Caco-2 (cell line): ENCODE results near the gene NOP53. TPM values are rescaled to one million over a fixed set of nuclear protein-coding genes. Genes with fewer than 3 reads are reported as not detected.
A peak's percentile ranks its signal among the peaks of the same experiment; 100 is the strongest.

Experiments
- BruUV-seq: library from RNA; stranded (reverse); fragments of 400-500 nt; replicated peaks from 2 replicates; lab custom pipeline; 2021; lab: Mats Ljungman, UMichigan
- CTCF ChIA-PET: fragments of 300-600 bp; sonication (Branson Sonifier 250); formaldehyde crosslinking; loops from one replicate; lab custom pipeline; 2022; ENCODE audit warnings: antibody characterized with exemption; lab: Charles Lee
- POLR2A ChIA-PET: fragments of 300-600 bp; sonication (Branson Sonifier 250); formaldehyde crosslinking; loops from one replicate; lab custom pipeline; 2022; ENCODE audit warnings: antibody characterized with exemption; lab: Charles Lee
- DNase-seq, 2 experiments: peaks; one replicate each; pipeline versions ENCODE4 v3.0.0 to v3.0.0-alpha.2; 2020 to 2022
- H3K27me3 ChIP-seq: replicated peaks from 2 replicates; pipeline ENCODE4 v1.6.0; 2011; ENCODE audit warnings: low read length; ENCODE audit not compliant: control insufficient read depth, insufficient read depth
- H3K36me3 ChIP-seq: 2 replicates; pipeline ENCODE4 v1.5.1; 2011; ENCODE audit warnings: low read length; ENCODE audit not compliant: control insufficient read depth, insufficient read depth
- H3K4me1 ChIP-seq: fragments of 250-450 bp; sonication (Bioruptor Pico); 2 replicates; pipeline ENCODE4 v1.5.1; 2020; ENCODE audit warnings: mild to moderate bottlenecking
- H3K4me3 ChIP-seq: 2 replicates; pipeline ENCODE4 v1.5.1; 2011; ENCODE audit warnings: low read depth, mild to moderate bottlenecking, control low read depth, low read length
- H3K9me3 ChIP-seq: fragments of 250-450 bp; sonication (Bioruptor Pico); 2 replicates; pipeline ENCODE4 v1.5.1; 2020; ENCODE audit warnings: mild to moderate bottlenecking, moderate library complexity
- H3K27ac Mint-ChIP-seq: one replicate; pipeline ENCODE4 v1.8.0; 2022; ENCODE audit warnings: mixed read lengths; ENCODE audit not compliant: unreplicated experiment
- H3K27me3 Mint-ChIP-seq: one replicate; pipeline ENCODE4 v1.8.0; 2022; ENCODE audit warnings: mixed read lengths; ENCODE audit not compliant: insufficient read depth, unreplicated experiment
- H3K36me3 Mint-ChIP-seq: one replicate; pipeline ENCODE4 v1.8.0; 2022; ENCODE audit warnings: mild to moderate bottlenecking, mixed read lengths; ENCODE audit not compliant: insufficient read depth, unreplicated experiment
- H3K4me1 Mint-ChIP-seq: one replicate; pipeline ENCODE4 v1.8.0; 2022; ENCODE audit warnings: low read depth, mixed read lengths; ENCODE audit not compliant: unreplicated experiment
- H3K4me3 Mint-ChIP-seq: one replicate; pipeline ENCODE4 v1.8.0; 2022; ENCODE audit warnings: mild to moderate bottlenecking, moderate library complexity, mixed read lengths; ENCODE audit not compliant: unreplicated experiment
- H3K9me3 Mint-ChIP-seq: one replicate; pipeline ENCODE4 v1.8.0; 2022; ENCODE audit warnings: mixed read lengths; ENCODE audit not compliant: unreplicated experiment
- CTCF ChIP-seq, 2 experiments: fragments of 200-600 bp in 1 of 2; IDR thresholded peaks; 1 replicate in 1 of 2; 2 replicates in 1 of 2; pipeline versions ENCODE4 v1.5.1 to v1.8.0; 2011 to 2022; ENCODE audit warnings: antibody characterized with exemption in 1 of 2, control low read depth in 1 of 2, inconsistent platforms in 1 of 2, low read depth in 1 of 2, low read length in 1 of 2, mild to moderate bottlenecking in 1 of 2, moderate library complexity in 1 of 2; ENCODE audit not compliant: insufficient read depth in 1 of 2, severe bottlenecking in 1 of 2, unreplicated experiment in 1 of 2
- intact Hi-C: fragments of 100-400 bp; cut with micrococcal nuclease; formaldehyde crosslinking; loops from one replicate; pipeline ENCODE4 v1.10.0; 2022; ENCODE audit not compliant: unreplicated experiment
- total RNA-seq: library from RNA; stranded (reverse); gene quantifications from 2 replicates; pipeline ENCODE4 v1.2.3, GENCODE V29; 2022

Gene NOP53
- total RNA-seq, 1 experiment from 2014 or later: 347 TPM

GRCh38 chr19:47756953-47757608 is 11.7 kb downstream of the NOP53 start:
- no peak for DNase-seq
- Mint-ChIP-seq H3K27ac (peak overlapping the region; percentile 46), H3K9me3 (no peaks in the 10 kb centered on the region), H3K36me3 (peaks cover 78% of the 10 kb centered on the region), H3K4me1 (peaks cover 9% of the 10 kb centered on the region), H3K4me3 (no peak overlapping the region), H3K27me3 (no peaks in the 10 kb centered on the region)
- H3K9me3 ChIP-seq: no peaks in the 10 kb centered on the region
- H3K36me3 ChIP-seq: peaks cover 11% of the 10 kb centered on the region
- BruUV-seq: no TSS peak
- intact Hi-C loops: no loop called here
- H3K4me3 ChIP-seq: no peak overlapping the region
- TF ChIP-seq CTCF (IDR thresholded peaks at IDR 0.05; ENCODE audit: insufficient read depth in 1 of 2, low read depth in 1 of 2, low read length in 1 of 2, severe bottlenecking in 1 of 2, unreplicated experiment in 1 of 2): no peak
- ChIA-PET CTCF (no interaction called here), POLR2A (no interaction called here)
- peaks cover 10% of the 10 kb centered on the region; the same call in 1 of the 2 replicates for H3K4me1 ChIP-seq
- H3K27me3 ChIP-seq: no peaks in the 10 kb centered on the region

- Mint-ChIP-seq H3K9me3 (no peaks in the 10 kb centered on the region), H3K36me3 (peaks cover 75% of the 10 kb centered on the region), H3K4me3 (no peak overlapping the region), H3K27ac (no peak overlapping the region), H3K27me3 (no peaks in the 10 kb centered on the region), H3K4me1 (peaks cover 9% of the 10 kb centered on the region)
- intact Hi-C loops: no loop called here
- TF ChIP-seq CTCF (IDR thresholded peaks at IDR 0.05; ENCODE audit: insufficient read depth in 1 of 2, low read depth in 1 of 2, low read length in 1 of 2, severe bottlenecking in 1 of 2, unreplicated experiment in 1 of 2): no peak
- Histone ChIP-seq H3K4me1 (peaks cover 10% of the 10 kb centered on the region; the same call in 1 of the 2 replicates), H3K27me3 (no peaks in the 10 kb centered on the region), H3K36me3 (peaks cover 9% of the 10 kb centered on the region), H3K9me3 (no peaks in the 10 kb centered on the region), H3K4me3 (no peak overlapping the region)
- CTCF ChIA-PET: interaction anchor here (0.9 kb wide), 1 partner anchor 321 kb away, joined by 3 read pairs; no protein-coding TSS in a partner anchor
- BruUV-seq: no TSS peak
- DNase-seq: peak; percentile 46 to 55
- POLR2A ChIA-PET: no interaction called here
Observed at GRCh38 chr19:47757617-47758442, 12.5 kb downstream of the NOP53 start.

- Mint-ChIP-seq H3K4me3 (no peak overlapping the region), H3K4me1 (peaks cover 9% of the 10 kb centered on the region), H3K36me3 (peaks cover 72% of the 10 kb centered on the region), H3K27me3 (no peaks in the 10 kb centered on the region), H3K9me3 (no peaks in the 10 kb centered on the region), H3K27ac (no peak overlapping the region)
- intact Hi-C loops: no loop called here
- H3K27me3 ChIP-seq: no peaks in the 10 kb centered on the region
- H3K4me1 ChIP-seq: peaks cover 10% of the 10 kb centered on the region; the same call in 1 of the 2 replicates
- DNase-seq: no peak
- TF ChIP-seq CTCF (IDR thresholded peaks at IDR 0.05; ENCODE audit: insufficient read depth in 1 of 2, low read depth in 1 of 2, low read length in 1 of 2, severe bottlenecking in 1 of 2, unreplicated experiment in 1 of 2): no peak
- ChIA-PET CTCF (interaction anchor here (0.9 to 1.2 kb wide), 2 partner anchors 45 to 322 kb away, joined by 3 read pairs; partner anchors contain the start of gene EHD2), POLR2A (no interaction called here)
- no peak overlapping the region for H3K4me3 ChIP-seq
- H3K9me3 ChIP-seq: no peaks in the 10 kb centered on the region
- no TSS peak for BruUV-seq
- H3K36me3 ChIP-seq: peaks cover 9% of the 10 kb centered on the region
Observed at GRCh38 chr19:47758443-47758804, 13.1 kb downstream of the NOP53 start.
